SJSA1 (cell line): ENCODE measurements around the gene CDK15. TPM values are rescaled to one million over a fixed set of nuclear protein-coding genes. Genes with fewer than 3 reads are reported as not detected.

Source experiments
- DNase-seq, 2 experiments: peaks; one replicate each; pipeline ENCODE4 v3.0.0-alpha.2; 2015 to 2020; ENCODE audit warnings: low spot score in 2 of 2, low read depth in 1 of 2
- H3K27ac ChIP-seq: fragments of 250-450 bp; sonication (Bioruptor Pico); 2 replicates; pipeline ENCODE4 v1.5.1; 2020; ENCODE audit warnings: mild to moderate bottlenecking, moderate library complexity
- H3K27me3 ChIP-seq: fragments of 250-450 bp; sonication (Bioruptor Pico); replicated peaks from 2 replicates; pipeline ENCODE4 v1.5.1; 2020; ENCODE audit warnings: mild to moderate bottlenecking, moderate library complexity
- H3K36me3 ChIP-seq: fragments of 250-450 bp; sonication (Bioruptor Pico); 2 replicates; pipeline ENCODE4 v1.5.1; 2020; ENCODE audit warnings: mild to moderate bottlenecking
- H3K4me1 ChIP-seq: fragments of 250-450 bp; sonication (Bioruptor Pico); replicated peaks from 2 replicates; pipeline ENCODE4 v1.6.1; 2021; ENCODE audit warnings: mild to moderate bottlenecking
- H3K4me3 ChIP-seq: fragments of 250-450 bp; sonication (Bioruptor Pico); 2 replicates; pipeline ENCODE4 v1.5.1; 2020; ENCODE audit warnings: mild to moderate bottlenecking
- H3K9me3 ChIP-seq: fragments of 250-450 bp; sonication (Bioruptor Pico); replicated peaks from 2 replicates; pipeline ENCODE4 v1.5.1; 2020; ENCODE audit warnings: mild to moderate bottlenecking
- total RNA-seq: library from RNA; depleted of rRNA; stranded (reverse); fragments of >200 nt; shearing (Covaris generic); gene quantifications from 2 replicates; pipeline ENCODE4 v1.2.3, GENCODE V29; 2014; rRNA removed

CDK15 gene
- total RNA-seq, 1 experiment from 2014 or later = 29.4 TPM

GRCh38 chr2:201938156-201938775, 131.9 kb downstream of the CDK15 start:
- H3K36me3 ChIP-seq = no peaks in the 10 kb centered on the region
- H3K4me3 ChIP-seq = no peak overlapping the region
- peak; percentile 55 to 60 for DNase-seq
- H3K27ac ChIP-seq = peak overlapping the region; percentile 32
- no peaks in the 10 kb centered on the region for H3K27me3 ChIP-seq
- H3K4me1 ChIP-seq = peaks cover 35% of the 10 kb centered on the region
- no peaks in the 10 kb centered on the region; the same call in 1 of the 2 replicates for H3K9me3 ChIP-seq

- H3K4me1 ChIP-seq = peaks cover 29% of the 10 kb centered on the region
- H3K9me3 ChIP-seq = no peaks in the 10 kb centered on the region; the same call in 1 of the 2 replicates
- no peak for DNase-seq
- no peak overlapping the region for H3K4me3 ChIP-seq
- H3K27ac ChIP-seq = peak overlapping the region; percentile 32
- H3K27me3 ChIP-seq = no peaks in the 10 kb centered on the region
- no peaks in the 10 kb centered on the region for H3K36me3 ChIP-seq
Observed at GRCh38 chr2:201938781-201939180, 132.4 kb downstream of the CDK15 start.

- H3K9me3 ChIP-seq = no peaks in the 10 kb centered on the region; the same call in 1 of the 2 replicates
- H3K4me3 ChIP-seq = no peak overlapping the region
- DNase-seq = no peak
- peaks cover 22% of the 10 kb centered on the region for H3K4me1 ChIP-seq
- H3K36me3 ChIP-seq = no peaks in the 10 kb centered on the region
- H3K27ac ChIP-seq = no peak overlapping the region
- no peaks in the 10 kb centered on the region for H3K27me3 ChIP-seq
Observed at GRCh38 chr2:201939453-201939941, 133.2 kb downstream of the CDK15 start.

- Histone ChIP-seq H3K36me3 (no peaks in the 10 kb centered on the region), H3K27ac (no peak overlapping the region), H3K27me3 (no peaks in the 10 kb centered on the region), H3K4me3 (no peak overlapping the region), H3K9me3 (no peaks in the 10 kb centered on the region), H3K4me1 (peaks cover 16% of the 10 kb centered on the region)
- DNase-seq = no peak
Observed at GRCh38 chr2:201942531-201942930, 136.2 kb downstream of the CDK15 start.

Other genes with a start within 250 kb of the CDK15 start
- 62.0 and 69.4 TPM in 2 replicates for gene TMEM237, start 163.0 kb upstream of the CDK15 start, total RNA-seq
- gene MPP4, start 107.9 kb upstream of the CDK15 start, total RNA-seq = 3.3 and 5.3 TPM in 2 replicates
- 15.8 and 28.2 TPM in 2 replicates for gene ALS2, start 25.6 kb upstream of the CDK15 start, total RNA-seq
- gene FZD7, start 227.3 kb downstream of the CDK15 start, total RNA-seq = 77.8 and 90.7 TPM in 2 replicates